ENCODE results near the gene FCN1. TPM values are rescaled to one million over a fixed set of nuclear protein-coding genes. Genes with fewer than 3 reads are reported as not detected.

The FCN1 gene
- total RNA-seq, 2 experiments from 2014 or later = not detected

DNA sequence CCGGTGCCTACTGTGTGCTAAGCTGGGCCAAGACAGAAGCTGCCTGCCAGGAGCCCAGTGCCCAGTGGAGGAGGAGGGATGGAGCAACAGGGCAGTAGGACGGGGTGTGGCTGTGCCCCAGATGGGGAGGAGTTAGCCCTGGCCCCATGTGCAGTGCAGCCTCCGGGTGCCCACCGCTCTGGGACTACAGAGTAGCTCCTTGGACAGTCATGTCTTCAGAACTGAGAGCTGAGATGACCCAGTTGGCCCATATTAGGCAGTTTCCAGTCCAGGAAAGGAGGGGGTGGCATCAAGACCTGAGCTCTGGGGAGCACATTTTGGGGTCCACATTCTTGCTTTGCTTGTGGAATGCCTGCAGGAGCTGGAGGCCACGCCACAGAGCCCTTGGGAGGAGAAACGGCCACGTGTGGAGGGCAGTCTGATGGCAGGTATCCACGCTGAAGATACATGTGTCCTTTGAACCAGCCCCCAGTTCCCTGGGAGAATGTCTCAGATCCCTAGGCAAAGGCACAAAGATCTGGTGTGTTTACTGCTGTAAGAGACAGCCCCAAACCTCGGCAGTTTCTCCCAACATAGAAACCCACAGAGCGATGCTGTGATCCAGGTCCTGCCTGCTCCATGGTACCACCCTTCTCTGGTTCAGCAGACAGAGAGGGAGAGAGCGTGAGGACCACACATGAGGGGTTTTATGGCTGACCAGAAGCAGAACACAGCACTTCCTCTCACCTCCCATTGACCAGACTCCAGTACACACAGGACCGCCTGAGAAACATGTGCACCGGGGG is 46.8 kb upstream of the FCN1 start:
- ChIA-PET CTCF (no interaction called here), POLR2A (no interaction called here)
- no peaks in the 10 kb centered on the region for H3K9me3 Mint-ChIP-seq
- H3K27me3 Mint-ChIP-seq = peaks cover 2% of the 10 kb centered on the region
- intact Hi-C loops (cut with micrococcal nuclease) = no loop called here
- TF ChIP-seq, protein P1, sequence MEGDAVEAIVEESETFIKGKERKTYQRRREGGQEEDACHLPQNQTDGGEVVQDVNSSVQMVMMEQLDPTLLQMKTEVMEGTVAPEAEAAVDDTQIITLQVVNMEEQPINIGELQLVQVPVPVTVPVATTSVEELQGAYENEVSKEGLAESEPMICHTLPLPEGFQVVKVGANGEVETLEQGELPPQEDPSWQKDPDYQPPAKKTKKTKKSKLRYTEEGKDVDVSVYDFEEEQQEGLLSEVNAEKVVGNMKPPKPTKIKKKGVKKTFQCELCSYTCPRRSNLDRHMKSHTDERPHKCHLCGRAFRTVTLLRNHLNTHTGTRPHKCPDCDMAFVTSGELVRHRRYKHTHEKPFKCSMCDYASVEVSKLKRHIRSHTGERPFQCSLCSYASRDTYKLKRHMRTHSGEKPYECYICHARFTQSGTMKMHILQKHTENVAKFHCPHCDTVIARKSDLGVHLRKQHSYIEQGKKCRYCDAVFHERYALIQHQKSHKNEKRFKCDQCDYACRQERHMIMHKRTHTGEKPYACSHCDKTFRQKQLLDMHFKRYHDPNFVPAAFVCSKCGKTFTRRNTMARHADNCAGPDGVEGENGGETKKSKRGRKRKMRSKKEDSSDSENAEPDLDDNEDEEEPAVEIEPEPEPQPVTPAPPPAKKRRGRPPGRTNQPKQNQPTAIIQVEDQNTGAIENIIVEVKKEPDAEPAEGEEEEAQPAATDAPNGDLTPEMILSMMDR (IDR thresholded peaks at IDR 0.05) = no peak
- no peak overlapping the region for H3K27ac Mint-ChIP-seq
- no peak overlapping the region for H3K4me3 Mint-ChIP-seq
- no peak for ATAC-seq
- no peaks in the 10 kb centered on the region for H3K36me3 Mint-ChIP-seq (ENCODE audit: low read depth)
- H3K4me1 Mint-ChIP-seq (ENCODE audit: low read depth) = no peaks in the 10 kb centered on the region
- no peak for DNase-seq

DNA sequence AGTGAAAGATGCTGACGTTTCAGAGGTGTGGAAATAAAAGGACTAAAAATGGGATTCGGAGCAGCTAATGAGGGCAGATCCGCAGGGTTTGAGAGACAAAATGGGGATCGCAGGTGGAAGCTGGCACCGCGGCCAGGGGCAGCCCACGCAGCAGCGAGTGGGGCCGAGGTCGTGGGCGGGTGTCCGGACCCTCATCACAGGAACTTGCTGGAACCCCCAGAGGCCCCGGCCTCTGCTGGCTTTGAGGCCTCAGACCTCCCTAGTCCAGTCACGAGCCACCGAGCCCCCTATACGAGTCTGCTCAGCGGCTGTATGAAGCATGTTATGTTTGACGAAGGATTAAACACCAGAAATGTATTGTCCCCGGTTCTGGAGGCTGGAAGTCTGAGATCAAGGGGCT is 45.8 kb upstream of the FCN1 start:
- Mint-ChIP-seq H3K27ac (no peak overlapping the region), H3K4me3 (no peak overlapping the region), H3K4me1 (ENCODE audit: low read depth) (no peaks in the 10 kb centered on the region), H3K9me3 (no peaks in the 10 kb centered on the region), H3K27me3 (peaks cover 2% of the 10 kb centered on the region), H3K36me3 (ENCODE audit: low read depth) (no peaks in the 10 kb centered on the region)
- DNase-seq = no peak
- intact Hi-C loops (cut with micrococcal nuclease) = no loop called here
- ChIA-PET CTCF (no interaction called here), POLR2A (no interaction called here)
- no peak for ATAC-seq
- TF ChIP-seq, protein P1 (IDR thresholded peaks at IDR 0.05) = no peak

DNA sequence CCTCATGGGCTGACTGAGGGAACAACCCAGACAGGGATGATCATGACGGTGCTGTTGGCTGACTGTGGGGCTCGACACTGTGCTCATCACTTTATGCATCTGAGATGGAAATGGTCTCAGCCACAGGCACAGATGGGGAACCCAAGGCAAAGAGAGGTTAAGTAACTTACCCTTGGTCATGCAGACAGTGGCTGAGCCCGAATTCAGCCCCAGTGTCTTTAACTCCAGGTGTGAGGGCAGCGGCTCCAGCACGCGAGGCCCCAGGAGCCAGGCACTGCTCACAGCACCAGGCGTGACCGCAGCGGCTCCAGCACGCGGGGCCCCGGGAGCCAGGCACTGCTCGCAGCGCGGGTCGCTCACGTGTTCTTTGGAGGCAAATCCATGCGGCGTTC is 45.3 kb upstream of the FCN1 start:
- ATAC-seq (no peak), DNase-seq (no peak)
- ChIA-PET CTCF (no interaction called here), POLR2A (no interaction called here)
- H3K27ac Mint-ChIP-seq = no peak overlapping the region
- TF ChIP-seq, protein P1 (IDR thresholded peaks at IDR 0.05) = no peak
- H3K4me3 Mint-ChIP-seq = no peak overlapping the region
- no peaks in the 10 kb centered on the region for H3K9me3 Mint-ChIP-seq
- no peaks in the 10 kb centered on the region for H3K4me1 Mint-ChIP-seq (ENCODE audit: low read depth)
- peaks cover 2% of the 10 kb centered on the region for H3K27me3 Mint-ChIP-seq
- no peaks in the 10 kb centered on the region for H3K36me3 Mint-ChIP-seq (ENCODE audit: low read depth)
- intact Hi-C loops (cut with micrococcal nuclease) = no loop called here

GRCh38 chr9:134962065-134962972 is 44.6 kb upstream of the FCN1 start:
- POLR2A ChIA-PET = interaction anchor here (1.0 kb wide), 1 partner anchor 21 kb away, joined by 3 read pairs; no protein-coding TSS in a partner anchor
- DNase-seq = no peak
- TF ChIP-seq, protein P1 (IDR thresholded peaks at IDR 0.05) = no peak
- Mint-ChIP-seq H3K27me3 (peaks cover 2% of the 10 kb centered on the region), H3K9me3 (no peaks in the 10 kb centered on the region), H3K4me3 (no peak overlapping the region), H3K27ac (no peak overlapping the region), H3K4me1 (ENCODE audit: low read depth) (no peaks in the 10 kb centered on the region), H3K36me3 (ENCODE audit: low read depth) (no peaks in the 10 kb centered on the region)
- ATAC-seq = no peak
- intact Hi-C loops (cut with micrococcal nuclease) = no loop called here
- CTCF ChIA-PET = no interaction called here

Measured in activated CD8-positive, alpha-beta T cell treated with anti-CD3 and anti-CD28 coated beads for 36 hours (primary cell).